DND-41 (cell line): ENCODE data around the gene BCKDHB.

ENCODE experiments used
- ATAC-seq: fragments of 200-7000 bp; cut with Tn5 transposase; 3 replicates; pipeline ENCODE4 v1.9.1; 2021; ENCODE audit warnings: low read depth; ENCODE audit not compliant: insufficient read depth
- DNase-seq: peaks from one replicate; pipeline ENCODE4 v3.0.0-alpha.2; 2020
- H2AFZ ChIP-seq: 2 replicates; pipeline ENCODE4 v1.6.0; 2012; ENCODE audit warnings: low read depth, low read length
- H3K27ac ChIP-seq: 2 replicates; pipeline ENCODE4 v1.5.1; 2012; ENCODE audit warnings: low read length, inconsistent platforms
- H3K27me3 ChIP-seq: fragments of 200-600 bp; sonication (generic); 2 replicates; pipeline ENCODE4 v1.6.0; 2012; ENCODE audit warnings: low read length, mild to moderate bottlenecking, inconsistent platforms; ENCODE audit not compliant: insufficient read depth, poor library complexity
- H3K36me3 ChIP-seq: 2 replicates; pipeline ENCODE4 v1.5.1; 2012; ENCODE audit warnings: low read length, inconsistent platforms; ENCODE audit not compliant: insufficient read depth
- H3K4me1 ChIP-seq: 2 replicates; pipeline ENCODE4 v1.5.1; 2012; ENCODE audit warnings: mild to moderate bottlenecking, low read length; ENCODE audit not compliant: insufficient read depth
- H3K4me2 ChIP-seq: 2 replicates; pipeline ENCODE4 v1.6.0; 2012; ENCODE audit warnings: mild to moderate bottlenecking, moderate library complexity, low read length, inconsistent platforms; ENCODE audit not compliant: insufficient read depth
- H3K4me3 ChIP-seq, 2 experiments: fragments of 200-600 bp in 1 of 2; shearing (Covaris generic) in 1 of 2; 2 replicates each; pipeline ENCODE4 v1.5.1; 2012 to 2016; ENCODE audit warnings: inconsistent platforms in 2 of 2, low read length in 2 of 2, mild to moderate bottlenecking in 2 of 2, low read depth in 1 of 2, moderate library complexity in 1 of 2
- H3K79me2 ChIP-seq: 2 replicates; pipeline ENCODE4 v1.6.0; 2012; ENCODE audit warnings: low read length, inconsistent platforms; ENCODE audit not compliant: insufficient read depth
- H3K9ac ChIP-seq: 2 replicates; pipeline ENCODE4 v1.6.0; 2012; ENCODE audit warnings: low read depth, mild to moderate bottlenecking, inconsistent platforms, low read length, moderate library complexity
- H3K9me3 ChIP-seq: 2 replicates; pipeline ENCODE4 v1.5.1; 2012; ENCODE audit warnings: low read length, moderate library complexity, mild to moderate bottlenecking, inconsistent platforms; ENCODE audit not compliant: insufficient read depth, severe bottlenecking
- H4K20me1 ChIP-seq: 2 replicates; pipeline ENCODE4 v1.6.0; 2012; ENCODE audit warnings: low read length; ENCODE audit not compliant: insufficient read depth
- CTCF ChIP-seq: IDR thresholded peaks from 2 replicates; pipeline ENCODE4 v1.5.1; 2012; ENCODE audit warnings: borderline replicate concordance, low read length, moderate library complexity, mild to moderate bottlenecking; ENCODE audit not compliant: poor library complexity, severe bottlenecking; ENCODE audit errors: extremely low read depth
- EZH2 ChIP-seq: IDR thresholded peaks from 3 replicates; pipeline ENCODE4 v1.6.1; 2012; ENCODE audit warnings: borderline replicate concordance, low read depth, mild to moderate bottlenecking, moderate library complexity, low read length, inconsistent platforms; ENCODE audit not compliant: severe bottlenecking

BCKDHB gene

GRCh38 chr6:80185492-80185891 lies 79.0 kb downstream of the BCKDHB start:
- Histone ChIP-seq H3K27ac (no peak overlapping the region), H3K4me3 (no peak overlapping the region), H3K36me3 (no peaks in the 10 kb centered on the region), H3K79me2 (no peaks in the 10 kb centered on the region), H3K27me3 (no peaks in the 10 kb centered on the region), H2AFZ (no peak overlapping the region), H3K4me2 (no peak overlapping the region), H3K9me3 (no peaks in the 10 kb centered on the region), H4K20me1 (no peaks in the 10 kb centered on the region), H3K9ac (no peak overlapping the region), H3K4me1 (no peaks in the 10 kb centered on the region)
- TF ChIP-seq EZH2 = no peak
- no peak for TF ChIP-seq CTCF
- DNase-seq (no peak), ATAC-seq (no peak)

- Histone ChIP-seq H4K20me1 (no peaks in the 10 kb centered on the region), H3K36me3 (no peaks in the 10 kb centered on the region), H3K4me2 (no peak overlapping the region), H2AFZ (no peak overlapping the region), H3K27ac (no peak overlapping the region), H3K4me1 (no peaks in the 10 kb centered on the region), H3K27me3 (no peaks in the 10 kb centered on the region), H3K9me3 (no peaks in the 10 kb centered on the region), H3K4me3 (no peak overlapping the region), H3K79me2 (no peaks in the 10 kb centered on the region), H3K9ac (no peak overlapping the region)
- DNase-seq (no peak), ATAC-seq (no peak)
- TF ChIP-seq EZH2 = no peak
- no peak for TF ChIP-seq CTCF
These were observed 79.6 kb downstream of the BCKDHB start for GRCh38 chr6:80186082-80186481.

GRCh38 chr6:80196906-80197305 lies 90.4 kb downstream of the BCKDHB start:
- Histone ChIP-seq H3K4me1 (no peaks in the 10 kb centered on the region), H2AFZ (no peak overlapping the region), H3K9ac (no peak overlapping the region), H3K27ac (no peak overlapping the region), H3K4me3 (no peak overlapping the region), H3K79me2 (no peaks in the 10 kb centered on the region), H4K20me1 (no peaks in the 10 kb centered on the region), H3K9me3 (no peaks in the 10 kb centered on the region), H3K4me2 (no peak overlapping the region), H3K27me3 (no peaks in the 10 kb centered on the region), H3K36me3 (no peaks in the 10 kb centered on the region)
- ATAC-seq (no peak), DNase-seq (no peak)
- no peak for TF ChIP-seq CTCF
- no peak for TF ChIP-seq EZH2

- Histone ChIP-seq H3K79me2 (no peaks in the 10 kb centered on the region), H3K4me3 (no peak overlapping the region), H2AFZ (no peak overlapping the region), H3K27me3 (no peaks in the 10 kb centered on the region), H4K20me1 (no peaks in the 10 kb centered on the region), H3K9ac (no peak overlapping the region), H3K4me2 (no peak overlapping the region), H3K4me1 (no peaks in the 10 kb centered on the region), H3K9me3 (no peaks in the 10 kb centered on the region), H3K27ac (no peak overlapping the region), H3K36me3 (no peaks in the 10 kb centered on the region)
- DNase-seq (no peak), ATAC-seq (no peak)
- no peak for TF ChIP-seq CTCF
- TF ChIP-seq EZH2 = no peak
These were observed 91.0 kb downstream of the BCKDHB start for GRCh38 chr6:80197474-80197873.
